HepG2 (cell line): ENCODE results near the gene ZFHX3. TPM values are rescaled to one million over a fixed set of nuclear protein-coding genes. Genes with fewer than 3 reads are reported as not detected.
A peak's percentile ranks its signal among the peaks of the same experiment; 100 is the strongest.

Experiments used
- CC2D1A ChIP-seq: sonication (generic); formaldehyde crosslinking; IDR thresholded peaks from 2 replicates; pipeline ENCODE4 v1.8.1; 2023; ENCODE audit warnings: mild to moderate bottlenecking, missing genetic modification reagents
- DZIP1 ChIP-seq: sonication (generic); formaldehyde crosslinking; IDR thresholded peaks from 2 replicates; pipeline ENCODE4 v1.5.0; 2020; ENCODE audit warnings: mild to moderate bottlenecking, missing genetic modification reagents
- LCORL ChIP-seq, 2 experiments: fragments of 450-650 bp in 1 of 2; sonication (generic) in 1 of 2; formaldehyde crosslinking in 1 of 2; IDR thresholded peaks; 2 replicates each; pipeline versions ENCODE4 v1.5.0 to v1.6.1; 2017 to 2020; ENCODE audit warnings: antibody characterized with exemption in 1 of 2, missing genetic modification reagents in 1 of 2
- MXD4 ChIP-seq: IDR thresholded peaks from 2 replicates; pipeline ENCODE4 v1.6.1; 2016; ENCODE audit warnings: mild to moderate bottlenecking, missing biosample characterization, missing genetic modification reagents
- NRL ChIP-seq: sonication (generic); formaldehyde crosslinking; IDR thresholded peaks from 2 replicates; pipeline ENCODE4 v1.5.0; 2020; ENCODE audit warnings: missing genetic modification reagents, mild to moderate bottlenecking, moderate library complexity, borderline replicate concordance
- TBL1XR1 ChIP-seq: fragments of 150-350 bp; IDR thresholded peaks from 2 replicates; pipeline ENCODE4 v1.6.1; 2014; ENCODE audit warnings: borderline replicate concordance, low read length; ENCODE audit not compliant: partially characterized antibody
- WIZ ChIP-seq: sonication (generic); formaldehyde crosslinking; IDR thresholded peaks from 2 replicates; pipeline ENCODE4 v1.5.1; 2020; ENCODE audit warnings: mild to moderate bottlenecking, missing genetic modification reagents
- ZMYM2 ChIP-seq: sonication (generic); formaldehyde crosslinking; IDR thresholded peaks from 2 replicates; pipeline ENCODE4 v1.8.0; 2022; ENCODE audit warnings: mild to moderate bottlenecking, missing genetic modification reagents
- ZNF318 ChIP-seq: sonication (generic); formaldehyde crosslinking; IDR thresholded peaks from 2 replicates; pipeline ENCODE4 v1.4.0; 2020; ENCODE audit warnings: mild to moderate bottlenecking, missing genetic modification reagents
- ZNF496 ChIP-seq: sonication (generic); formaldehyde crosslinking; IDR thresholded peaks from 2 replicates; pipeline ENCODE4 v1.8.1; 2023; ENCODE audit warnings: mild to moderate bottlenecking, moderate library complexity, missing genetic modification reagents; ENCODE audit not compliant: insufficient replicate concordance
- polyA plus RNA-seq, 8 experiments: library from polyadenylated mRNA; depleted of rRNA in 3 of 8; stranded (reverse) in 7 of 8; unstranded in 1 of 8; fragments of >200 nt; fragmentation: Illumina TruSeq in 4 of 8; extraction: Trizol in 4 of 8; gene quantifications; 2 replicates each; pipeline versions ENCODE4 v1.2.1 to v1.2.3, GENCODE V29; 2011 to 2016; ENCODE audit warnings: low read depth in 4 of 8, missing spikeins in 1 of 8, mixed read lengths in 1 of 8; ENCODE audit not compliant: insufficient read depth in 1 of 8
- total RNA-seq, 5 experiments: library from RNA; depleted of rRNA; stranded (reverse); fragments of >200 nt; fragmentation: Illumina TruSeq; extraction: Trizol; gene quantifications; 2 replicates each; pipeline ENCODE4 v1.2.3, GENCODE V29; 2016; ENCODE audit warnings: low read depth in 1 of 5
- TF ChIP-seq, protein P1 (sequence below), 2 experiments: IDR thresholded peaks; 2 replicates each; pipeline ENCODE4 v1.6.1; 2011 to 2012; ENCODE audit warnings: low read length in 2 of 2, borderline replicate concordance in 1 of 2, low read depth in 1 of 2, mild to moderate bottlenecking in 1 of 2, moderate library complexity in 1 of 2
- TF ChIP-seq, protein P2 (sequence below): IDR thresholded peaks from 2 replicates; pipeline ENCODE4 v1.6.1; 2016; ENCODE audit warnings: missing biosample characterization, missing genetic modification reagents, low read depth

The ZFHX3 gene
- total and polyA plus RNA-seq, 2 of the 13 experiments (the other 11 are each of a cell fraction or from before 2014, with no cell fraction given): 5.0 to 6.0 TPM

GRCh38 chr16:73092236-73092781 lies 44.4 kb upstream of the ZFHX3 start (continued):
- TF ChIP-seq ZNF318 (CRISPR knock-in tag) (no peak), NRL (CRISPR knock-in tag) (no peak), LCORL (IDR thresholded peaks at IDR 0.05) (no peak), LCORL (CRISPR knock-in tag; IDR thresholded peaks at IDR 0.05) (no peak), ZMYM2 (CRISPR knock-in tag) (no peak), MXD4 (CRISPR knock-in tag) (no peak), TBL1XR1 (no peak), WIZ (no peak), ZNF496 (CRISPR knock-in tag) (no peak), DZIP1 (CRISPR knock-in tag) (no peak), CC2D1A (CRISPR knock-in tag) (no peak)
- TF ChIP-seq, protein P1, sequence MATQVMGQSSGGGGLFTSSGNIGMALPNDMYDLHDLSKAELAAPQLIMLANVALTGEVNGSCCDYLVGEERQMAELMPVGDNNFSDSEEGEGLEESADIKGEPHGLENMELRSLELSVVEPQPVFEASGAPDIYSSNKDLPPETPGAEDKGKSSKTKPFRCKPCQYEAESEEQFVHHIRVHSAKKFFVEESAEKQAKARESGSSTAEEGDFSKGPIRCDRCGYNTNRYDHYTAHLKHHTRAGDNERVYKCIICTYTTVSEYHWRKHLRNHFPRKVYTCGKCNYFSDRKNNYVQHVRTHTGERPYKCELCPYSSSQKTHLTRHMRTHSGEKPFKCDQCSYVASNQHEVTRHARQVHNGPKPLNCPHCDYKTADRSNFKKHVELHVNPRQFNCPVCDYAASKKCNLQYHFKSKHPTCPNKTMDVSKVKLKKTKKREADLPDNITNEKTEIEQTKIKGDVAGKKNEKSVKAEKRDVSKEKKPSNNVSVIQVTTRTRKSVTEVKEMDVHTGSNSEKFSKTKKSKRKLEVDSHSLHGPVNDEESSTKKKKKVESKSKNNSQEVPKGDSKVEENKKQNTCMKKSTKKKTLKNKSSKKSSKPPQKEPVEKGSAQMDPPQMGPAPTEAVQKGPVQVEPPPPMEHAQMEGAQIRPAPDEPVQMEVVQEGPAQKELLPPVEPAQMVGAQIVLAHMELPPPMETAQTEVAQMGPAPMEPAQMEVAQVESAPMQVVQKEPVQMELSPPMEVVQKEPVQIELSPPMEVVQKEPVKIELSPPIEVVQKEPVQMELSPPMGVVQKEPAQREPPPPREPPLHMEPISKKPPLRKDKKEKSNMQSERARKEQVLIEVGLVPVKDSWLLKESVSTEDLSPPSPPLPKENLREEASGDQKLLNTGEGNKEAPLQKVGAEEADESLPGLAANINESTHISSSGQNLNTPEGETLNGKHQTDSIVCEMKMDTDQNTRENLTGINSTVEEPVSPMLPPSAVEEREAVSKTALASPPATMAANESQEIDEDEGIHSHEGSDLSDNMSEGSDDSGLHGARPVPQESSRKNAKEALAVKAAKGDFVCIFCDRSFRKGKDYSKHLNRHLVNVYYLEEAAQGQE (IDR thresholded peaks at IDR 0.05; ENCODE audit: borderline replicate concordance in 1 of 2, low read depth in 1 of 2, low read length in 2 of 2): 0 out of 4 replicates have a peak, but pooled peaks of 1 of the 2 experiments have one; percentile 13
- TF ChIP-seq, protein P2, sequence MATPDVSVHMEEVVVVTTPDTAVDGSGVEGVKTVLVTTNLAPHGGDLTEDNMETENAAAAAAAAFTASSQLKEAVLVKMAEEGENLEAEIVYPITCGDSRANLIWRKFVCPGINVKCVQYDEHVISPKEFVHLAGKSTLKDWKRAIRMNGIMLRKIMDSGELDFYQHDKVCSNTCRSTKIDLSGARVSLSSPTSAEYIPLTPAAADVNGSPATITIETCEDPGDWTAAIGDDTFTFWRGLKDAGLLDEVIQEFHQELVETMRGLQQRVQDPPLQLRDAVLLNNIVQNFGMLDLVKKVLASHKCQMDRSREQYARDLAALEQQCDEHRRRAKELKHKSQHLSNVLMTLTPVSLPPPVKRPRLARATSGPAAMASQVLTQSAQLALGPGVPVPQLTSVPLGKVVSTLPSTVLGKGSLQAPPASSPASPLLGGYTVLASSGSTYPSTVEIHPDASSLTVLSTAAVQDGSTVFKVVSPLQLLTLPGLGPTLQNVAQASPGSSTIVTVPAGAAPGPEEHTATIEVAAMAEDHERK: no peak
